ENCODE results near the gene CDRT15L2.
"Not testable (repeated sequence)": the region's sequence is repeated elsewhere in the genome, so short reads cannot be mapped to it uniquely, and the experiment has no call there.

The CDRT15L2 gene

GRCh38 chr17:20575071-20575470 lies 4.5 kb upstream of the CDRT15L2 start:
- DNase-seq: not testable (repeated sequence)

GRCh38 chr17:20583891-20584577 lies 4.5 kb downstream of the CDRT15L2 start:
- DNase-seq: not testable (repeated sequence)

- peak; percentile 37 for DNase-seq
Observed at GRCh38 chr17:20588744-20589453, 9.4 kb downstream of the CDRT15L2 start.

- DNase-seq: peak; percentile 11
Observed at GRCh38 chr17:20589454-20589810, 9.9 kb downstream of the CDRT15L2 start.

- not testable (repeated sequence) for DNase-seq
Observed at GRCh38 chr17:20591040-20591439, 11.5 kb downstream of the CDRT15L2 start.

GRCh38 chr17:20605568-20605967 lies 26.0 kb downstream of the CDRT15L2 start:
- DNase-seq: not testable (repeated sequence)

GRCh38 chr17:20609490-20609889 lies 30.0 kb downstream of the CDRT15L2 start:
- DNase-seq: not testable (repeated sequence)

- DNase-seq: no peak
Observed at GRCh38 chr17:20611309-20611708, 31.8 kb downstream of the CDRT15L2 start.

GRCh38 chr17:20612635-20613034 lies 33.1 kb downstream of the CDRT15L2 start:
- DNase-seq: no peak

GRCh38 chr17:20613248-20613647 lies 33.7 kb downstream of the CDRT15L2 start:
- DNase-seq: no peak

GRCh38 chr17:20613905-20614304 lies 34.4 kb downstream of the CDRT15L2 start:
- DNase-seq: no peak

GRCh38 chr17:20615461-20615860 lies 35.9 kb downstream of the CDRT15L2 start:
- not testable (repeated sequence) for DNase-seq
